Neural progenitor cell (in vitro differentiated cells): ENCODE results near the gene OR5AP2.

Source experiments
- EZH2 ChIP-seq: fragments of 200-600 bp; sonication (generic); IDR thresholded peaks from 2 replicates; pipeline ENCODE4 v1.6.1; 2017; ENCODE audit warnings: antibody characterized with exemption, mild to moderate bottlenecking, moderate library complexity
- EZH2phosphoT487 ChIP-seq: fragments of 200-600 bp; sonication (generic); IDR thresholded peaks from 2 replicates; pipeline ENCODE4 v1.6.1; 2017; ENCODE audit warnings: antibody characterized with exemption
- TF ChIP-seq, protein P1 (sequence below): fragments of 200-600 bp; sonication (generic); IDR thresholded peaks from 2 replicates; pipeline ENCODE4 v1.5.1; 2017; ENCODE audit warnings: antibody characterized with exemption, mild to moderate bottlenecking

DNA sequence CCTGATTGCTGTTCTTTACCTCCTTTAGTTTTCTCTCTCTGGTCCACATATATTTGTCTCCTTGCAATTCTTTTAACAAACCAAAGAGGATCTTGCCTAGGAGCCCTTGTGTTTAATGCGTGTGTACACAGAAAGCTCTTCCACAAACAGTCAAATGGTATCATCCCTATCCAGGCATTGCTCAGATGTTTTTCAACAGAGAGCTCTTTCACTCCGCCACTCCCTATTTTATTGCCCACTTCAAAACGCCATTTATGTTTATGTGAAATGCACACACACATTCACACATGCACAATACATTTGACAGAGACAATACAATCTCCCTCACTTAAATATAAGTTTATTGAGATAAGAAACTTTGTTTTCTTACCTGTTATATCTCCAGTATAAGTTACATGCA, 4.7 kb downstream of the OR5AP2 start:
- TF ChIP-seq, protein P1, sequence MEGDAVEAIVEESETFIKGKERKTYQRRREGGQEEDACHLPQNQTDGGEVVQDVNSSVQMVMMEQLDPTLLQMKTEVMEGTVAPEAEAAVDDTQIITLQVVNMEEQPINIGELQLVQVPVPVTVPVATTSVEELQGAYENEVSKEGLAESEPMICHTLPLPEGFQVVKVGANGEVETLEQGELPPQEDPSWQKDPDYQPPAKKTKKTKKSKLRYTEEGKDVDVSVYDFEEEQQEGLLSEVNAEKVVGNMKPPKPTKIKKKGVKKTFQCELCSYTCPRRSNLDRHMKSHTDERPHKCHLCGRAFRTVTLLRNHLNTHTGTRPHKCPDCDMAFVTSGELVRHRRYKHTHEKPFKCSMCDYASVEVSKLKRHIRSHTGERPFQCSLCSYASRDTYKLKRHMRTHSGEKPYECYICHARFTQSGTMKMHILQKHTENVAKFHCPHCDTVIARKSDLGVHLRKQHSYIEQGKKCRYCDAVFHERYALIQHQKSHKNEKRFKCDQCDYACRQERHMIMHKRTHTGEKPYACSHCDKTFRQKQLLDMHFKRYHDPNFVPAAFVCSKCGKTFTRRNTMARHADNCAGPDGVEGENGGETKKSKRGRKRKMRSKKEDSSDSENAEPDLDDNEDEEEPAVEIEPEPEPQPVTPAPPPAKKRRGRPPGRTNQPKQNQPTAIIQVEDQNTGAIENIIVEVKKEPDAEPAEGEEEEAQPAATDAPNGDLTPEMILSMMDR, result no peak
- TF ChIP-seq EZH2 (no peak), EZH2phosphoT487 (no peak)
